Keratinocyte (primary cell): ENCODE results near the gene RETREG1. TPM values are rescaled to one million over a fixed set of nuclear protein-coding genes. Genes with fewer than 3 reads are reported as not detected.
A peak's percentile ranks its signal among the peaks of the same experiment; 100 is the strongest.

Experiments
- DNase-seq: peaks from one replicate; pipeline ENCODE4 v3.0.0-alpha.2; 2011; ENCODE audit warnings: low read depth, missing footprints, low spot score
- FAIRE-seq: peaks from 2 replicates; lab custom pipeline; 2011; peaks lifted over from hg19 to GRCh38; lab: Jason Lieb, UNC
- H2AFZ ChIP-seq: 2 replicates; pipeline ENCODE4 v1.6.0; 2012; ENCODE audit warnings: low read length, control low read depth, inconsistent platforms; ENCODE audit not compliant: control insufficient read depth
- H3K27ac ChIP-seq: 2 replicates; pipeline ENCODE4 v1.5.1; 2011; ENCODE audit warnings: low read length; ENCODE audit not compliant: control insufficient read depth, insufficient read depth
- H3K27me3 ChIP-seq: 3 replicates; pipeline ENCODE4 v1.6.0; 2011; ENCODE audit warnings: low read length; ENCODE audit not compliant: control insufficient read depth, insufficient read depth; ENCODE audit errors: extremely low read depth
- H3K36me3 ChIP-seq, 2 experiments: 2 replicates in 1 of 2; 3 replicates in 1 of 2; pipeline ENCODE4 v1.5.1; 2011; ENCODE audit warnings: low read length in 2 of 2, mild to moderate bottlenecking in 1 of 2; ENCODE audit not compliant: control insufficient read depth in 2 of 2, insufficient read depth in 2 of 2; ENCODE audit errors: extremely low read depth in 1 of 2
- H3K4me1 ChIP-seq: 3 replicates; pipeline ENCODE4 v1.5.1; 2011; ENCODE audit warnings: low read length; ENCODE audit not compliant: control insufficient read depth, insufficient read depth; ENCODE audit errors: extremely low read depth
- H3K4me2 ChIP-seq: 3 replicates; pipeline ENCODE4 v1.6.0; 2011; ENCODE audit warnings: low read depth, low read length; ENCODE audit not compliant: control insufficient read depth, insufficient read depth; ENCODE audit errors: extremely low read depth
- H3K4me3 ChIP-seq, 3 experiments: fragments of 200-600 bp in 1 of 3; sonication (generic) in 1 of 3; 2 replicates in 2 of 3; 3 replicates in 1 of 3; pipeline ENCODE4 v1.5.1; 2011 to 2016; ENCODE audit warnings: low read length in 3 of 3, mild to moderate bottlenecking in 3 of 3, control low read depth in 2 of 3, inconsistent platforms in 1 of 3, low read depth in 1 of 3, mixed read lengths in 1 of 3, mixed run types in 1 of 3, moderate library complexity in 1 of 3; ENCODE audit not compliant: control insufficient read depth in 2 of 3, insufficient read depth in 2 of 3; ENCODE audit errors: extremely low read depth in 1 of 3
- H3K79me2 ChIP-seq: 2 replicates; pipeline ENCODE4 v1.6.0; 2012; ENCODE audit warnings: low read length; ENCODE audit not compliant: control insufficient read depth, insufficient read depth
- H3K9ac ChIP-seq: 3 replicates; pipeline ENCODE4 v1.6.0; 2011; ENCODE audit warnings: low read length; ENCODE audit not compliant: control insufficient read depth, insufficient read depth; ENCODE audit errors: extremely low read depth
- H3K9me1 ChIP-seq: 3 replicates; pipeline ENCODE4 v1.6.0; 2011; ENCODE audit warnings: low read length; ENCODE audit not compliant: control insufficient read depth, insufficient read depth; ENCODE audit errors: extremely low read depth
- H3K9me3 ChIP-seq: 2 replicates; pipeline ENCODE4 v1.5.1; 2012; ENCODE audit warnings: low read depth, low read length; ENCODE audit not compliant: control insufficient read depth
- H4K20me1 ChIP-seq: 3 replicates; pipeline ENCODE4 v1.6.0; 2011; ENCODE audit warnings: low read length; ENCODE audit not compliant: control insufficient read depth, insufficient read depth; ENCODE audit errors: extremely low read depth
- CTCF ChIP-seq, 3 experiments: IDR thresholded peaks in 1 of 3; conservative IDR thresholded peaks in 1 of 3; optimal IDR thresholded peaks in 1 of 3; 2 replicates in 2 of 3; 3 replicates in 1 of 3; pipeline versions ENCODE3 to v1.5.1; 2011; ENCODE audit warnings: low read length in 3 of 3, mild to moderate bottlenecking in 3 of 3, moderate library complexity in 2 of 3, control low read depth in 1 of 3, inconsistent platforms in 1 of 3; ENCODE audit not compliant: insufficient read depth in 2 of 3; ENCODE audit errors: extremely low read depth in 1 of 3
- EZH2 ChIP-seq: IDR thresholded peaks from one replicate; pipeline ENCODE4 v1.6.1; 2012; ENCODE audit warnings: inconsistent platforms, mild to moderate bottlenecking, low read length, moderate library complexity
- dilution Hi-C: fragments of 300-500 bp; cut with MboI; formaldehyde crosslinking; loops from one replicate; pipeline ENCODE4 v1.7.0; 2020; ENCODE audit warnings: low sequenced_read_pairs; ENCODE audit not compliant: extremely low pct_ligation_motif_present
- polyA plus RNA-seq, 5 experiments: library from polyadenylated mRNA; depleted of rRNA in 3 of 5; stranded (reverse) in 3 of 5; stranded (forward) in 1 of 5; unstranded in 1 of 5; fragments of >200 nt; gene quantifications; 1 replicate in 1 of 5; 2 replicates in 3 of 5; 3 replicates in 1 of 5; pipeline versions ENCODE4 v1.2.1 to v1.2.3, GENCODE V29; 2011 to 2012; ENCODE audit warnings: missing spikeins in 2 of 5, low read depth in 1 of 5, low replicate concordance in 1 of 5

RETREG1 gene
- polyA plus RNA-seq, 1 donor (not counting 4 experiments of a cell fraction or from before 2014, with no cell fraction given), result 7.4 TPM

- H3K4me3 ChIP-seq, result no peak overlapping the region
- no peak overlapping the region for H3K4me2 ChIP-seq
- H3K9me1 ChIP-seq, result no peaks in the 10 kb centered on the region
- FAIRE-seq, result no peak
- dilution Hi-C loops, result no loop called here
- no peak overlapping the region for H3K9ac ChIP-seq
- H3K9me3 ChIP-seq, result no peaks in the 10 kb centered on the region
- H2AFZ ChIP-seq, result no peak overlapping the region
- no peaks in the 10 kb centered on the region for H3K79me2 ChIP-seq
- no peaks in the 10 kb centered on the region for H3K36me3 ChIP-seq
- no peak overlapping the region for H3K27ac ChIP-seq
- H3K4me1 ChIP-seq, result peaks cover 12% of the 10 kb centered on the region
- TF ChIP-seq CTCF (optimal IDR thresholded peaks at IDR 0.05 in 1 of 3, IDR thresholded peaks at IDR 0.05 in 1 of 3, conservative IDR thresholded peaks at IDR 0.05 in 1 of 3; ENCODE audit: extremely low read depth in 1 of 3, insufficient read depth in 2 of 3, low read length in 3 of 3), result no peak
- TF ChIP-seq EZH2, result no peak
- H4K20me1 ChIP-seq, result no peaks in the 10 kb centered on the region
- DNase-seq, result no peak
- H3K27me3 ChIP-seq, result no peaks in the 10 kb centered on the region
These were observed 62.7 kb downstream of the RETREG1 start for GRCh38 chr5:16554110-16554509.

- no peaks in the 10 kb centered on the region for H3K79me2 ChIP-seq
- H3K4me3 ChIP-seq, result no peak overlapping the region
- no peaks in the 10 kb centered on the region for H3K9me3 ChIP-seq
- FAIRE-seq (peak; percentile 83), DNase-seq (peak; percentile 59)
- no peak overlapping the region for H3K9ac ChIP-seq
- no peak overlapping the region for H3K27ac ChIP-seq
- H2AFZ ChIP-seq, result peak overlapping the region; percentile 38
- peak; percentile 82 to 93 (median 93) for TF ChIP-seq CTCF (optimal IDR thresholded peaks at IDR 0.05 in 1 of 3, IDR thresholded peaks at IDR 0.05 in 1 of 3, conservative IDR thresholded peaks at IDR 0.05 in 1 of 3; ENCODE audit: extremely low read depth in 1 of 3, insufficient read depth in 2 of 3, low read length in 3 of 3)
- TF ChIP-seq EZH2, result no peak
- no peaks in the 10 kb centered on the region for H3K27me3 ChIP-seq
- no peaks in the 10 kb centered on the region for H3K36me3 ChIP-seq
- dilution Hi-C loops, result no loop called here
- no peaks in the 10 kb centered on the region for H4K20me1 ChIP-seq
- peaks cover 24% of the 10 kb centered on the region for H3K4me1 ChIP-seq
- H3K9me1 ChIP-seq, result no peaks in the 10 kb centered on the region
- no peak overlapping the region for H3K4me2 ChIP-seq
These were observed 64.0 kb downstream of the RETREG1 start for GRCh38 chr5:16552666-16553343.
